Body of pancreas (tissue), 4 donors: ENCODE measurements around the gene SPATA13. TPM values are rescaled to one million over a fixed set of nuclear protein-coding genes. Genes with fewer than 3 reads are reported as not detected.

Source experiments
- ATAC-seq: fragments of 150-250 bp; one replicate; pipeline ENCODE4 v1.9.1; 2016
- DNase-seq, 4 donors: peaks; one replicate each; pipeline ENCODE4 v3.0.0-alpha.2; 2019
- H3K27ac ChIP-seq, 4 donors: fragments of 200-600 bp; sonication (generic); 1 replicate in 3 of 4; 2 replicates in 1 of 4; pipeline versions ENCODE4 v1.5.1 to v1.6.1; 2016 to 2019; ENCODE audit warnings: mild to moderate bottlenecking in 1 of 4, mixed read lengths in 1 of 4, moderate library complexity in 1 of 4
- H3K27me3 ChIP-seq, 2 donors: fragments of 200-600 bp; sonication (generic); one replicate each; pipeline ENCODE4 v1.6.0; 2016; ENCODE audit warnings: mild to moderate bottlenecking in 1 of 2
- H3K36me3 ChIP-seq, 2 donors: fragments of 200-600 bp; sonication (generic); replicated peaks in 1 of 2; 2 replicates each; pipeline ENCODE4 v1.5.1; 2016; ENCODE audit warnings: low read depth in 2 of 2; ENCODE audit not compliant: insufficient read depth in 1 of 2
- H3K4me1 ChIP-seq: fragments of 200-600 bp; sonication (generic); one replicate; pipeline ENCODE4 v1.6.0; 2016
- H3K4me3 ChIP-seq, 2 donors: fragments of 200-600 bp; sonication (generic); 1 replicate in 1 of 2; 2 replicates in 1 of 2; pipeline ENCODE4 v1.5.1; 2016 to 2019
- H3K9me3 ChIP-seq, 3 donors: fragments of 200-600 bp; sonication (generic); 1 replicate in 2 of 3; 2 replicates in 1 of 3; pipeline ENCODE4 v1.5.1; 2016
- CTCF ChIP-seq, 7 experiments: fragments of 450-650 bp in 4 of 7; fragments of 200-600 bp in 3 of 7; sonication (generic) in 3 of 7; IDR thresholded peaks; one replicate each; pipeline ENCODE4 v1.5.1; 2016 to 2019; ENCODE audit warnings: antibody characterized with exemption in 7 of 7
- POLR2A ChIP-seq, 3 donors: fragments of 450-650 bp; IDR thresholded peaks; one replicate each; pipeline ENCODE4 v1.6.1; 2016; ENCODE audit warnings: antibody characterized with exemption in 3 of 3, mild to moderate bottlenecking in 2 of 3
- WGBS, 2 donors: methylation state at CpG; one replicate each; pipeline ENCODE4 v1.1.5; 2017; 5-methylcytosine and 5-hydroxymethylcytosine counted together
- intact Hi-C: fragments of 100-400 bp; cut with DNase I; formaldehyde crosslinking; loops from one replicate; pipeline ENCODE4 v1.15.1; 2023
- total RNA-seq, 2 donors: library from RNA; depleted of rRNA; stranded (reverse); fragments of >200 nt; gene quantifications; one replicate each; pipeline ENCODE4 v1.1.0, GENCODE V29; 2016

The SPATA13 gene
- total RNA-seq, 2 donors from 2014 or later = 83.3 to 359 TPM

- Histone ChIP-seq H3K4me3 (no peak overlapping the region), H3K36me3 (no peaks in the 10 kb centered on the region), H3K27me3 (no peaks in the 10 kb centered on the region), H3K27ac (no peak overlapping the region), H3K9me3 (no peaks in the 10 kb centered on the region), H3K4me1 (peaks cover under 1% of the 10 kb centered on the region)
- intact Hi-C loops = no loop called here
- WGBS, 2 donors = 76 to 80% methylated on average over 5 of the region's 5 CpGs
- TF ChIP-seq CTCF (IDR thresholded peaks at IDR 0.05) (no peak), POLR2A (IDR thresholded peaks at IDR 0.05) (no peak)
- DNase-seq (no peak), ATAC-seq (no peak)
These were observed 24.7 kb upstream of the SPATA13 start for GRCh38 chr13:24135674-24136300.

GRCh38 chr13:24138911-24139310 lies 21.6 kb upstream of the SPATA13 start:
- Histone ChIP-seq H3K9me3 (no peaks in the 10 kb centered on the region), H3K4me1 (peaks cover 6% of the 10 kb centered on the region), H3K27ac (no peak overlapping the region), H3K27me3 (no peaks in the 10 kb centered on the region), H3K36me3 (no peaks in the 10 kb centered on the region), H3K4me3 (no peak overlapping the region)
- ATAC-seq = no peak
- intact Hi-C loops = no loop called here
- 93 to 94% methylated on average over 5 of the region's 5 CpGs for WGBS, 2 donors
- no peak for DNase-seq
- TF ChIP-seq CTCF (IDR thresholded peaks at IDR 0.05) = no peak
- no peak for TF ChIP-seq POLR2A (IDR thresholded peaks at IDR 0.05)

GRCh38 chr13:24141333-24141910 lies 19.1 kb upstream of the SPATA13 start:
- TF ChIP-seq CTCF (IDR thresholded peaks at IDR 0.05) = no peak
- no peak for TF ChIP-seq POLR2A (IDR thresholded peaks at IDR 0.05)
- intact Hi-C loops = no loop called here
- Histone ChIP-seq H3K4me3 (no peak overlapping the region), H3K36me3 (no peaks in the 10 kb centered on the region), H3K27ac (no peak overlapping the region), H3K9me3 (no peaks in the 10 kb centered on the region), H3K4me1 (peaks cover 14% of the 10 kb centered on the region), H3K27me3 (no peaks in the 10 kb centered on the region)
- 91 to 93% methylated on average over 7 of the region's 7 CpGs for WGBS, 2 donors
- ATAC-seq (no peak), DNase-seq (no peak)

GRCh38 chr13:24142453-24142852 lies 18.1 kb upstream of the SPATA13 start:
- 68 to 72% methylated on average over 1 of the region's 1 CpG for WGBS, 2 donors
- ATAC-seq (no peak), DNase-seq (no peak)
- Histone ChIP-seq H3K9me3 (no peaks in the 10 kb centered on the region), H3K36me3 (no peaks in the 10 kb centered on the region), H3K4me1 (peaks cover 17% of the 10 kb centered on the region), H3K4me3 (no peak overlapping the region), H3K27me3 (no peaks in the 10 kb centered on the region), H3K27ac (no peak overlapping the region)
- intact Hi-C loops = no loop called here
- no peak for TF ChIP-seq POLR2A (IDR thresholded peaks at IDR 0.05)
- TF ChIP-seq CTCF (IDR thresholded peaks at IDR 0.05) = no peak

GRCh38 chr13:24142886-24143285 lies 17.6 kb upstream of the SPATA13 start:
- DNase-seq = peak in 3 of 4 donors; percentile 21 to 35 (median 32)
- TF ChIP-seq POLR2A (IDR thresholded peaks at IDR 0.05) (no peak), CTCF (IDR thresholded peaks at IDR 0.05) (no peak)
- ATAC-seq = no peak
- Histone ChIP-seq H3K9me3 (no peaks in the 10 kb centered on the region), H3K4me1 (peaks cover 17% of the 10 kb centered on the region), H3K36me3 (no peaks in the 10 kb centered on the region), H3K27ac (no peak overlapping the region), H3K27me3 (no peaks in the 10 kb centered on the region), H3K4me3 (no peak overlapping the region)
- 46 to 50% methylated on average over 4 of the region's 4 CpGs for WGBS, 2 donors
- intact Hi-C loops = no loop called here
